ACHN (cell line): ENCODE results near the gene SUMO3.
A peak's percentile ranks its signal among the peaks of the same experiment; 100 is the strongest.

ENCODE experiments used
- DNase-seq: peaks from one replicate; pipeline ENCODE4 v3.0.0-alpha.2; 2015
- in situ Hi-C: cut with HindIII; loops from 2 replicates; pipeline ENCODE4 v1.10.0; 2017; ENCODE audit warnings: low sequenced_read_pairs, low pct_ligation_motif_present, low pct_unique_long_range_greater_than_20kb

SUMO3 gene

DNA sequence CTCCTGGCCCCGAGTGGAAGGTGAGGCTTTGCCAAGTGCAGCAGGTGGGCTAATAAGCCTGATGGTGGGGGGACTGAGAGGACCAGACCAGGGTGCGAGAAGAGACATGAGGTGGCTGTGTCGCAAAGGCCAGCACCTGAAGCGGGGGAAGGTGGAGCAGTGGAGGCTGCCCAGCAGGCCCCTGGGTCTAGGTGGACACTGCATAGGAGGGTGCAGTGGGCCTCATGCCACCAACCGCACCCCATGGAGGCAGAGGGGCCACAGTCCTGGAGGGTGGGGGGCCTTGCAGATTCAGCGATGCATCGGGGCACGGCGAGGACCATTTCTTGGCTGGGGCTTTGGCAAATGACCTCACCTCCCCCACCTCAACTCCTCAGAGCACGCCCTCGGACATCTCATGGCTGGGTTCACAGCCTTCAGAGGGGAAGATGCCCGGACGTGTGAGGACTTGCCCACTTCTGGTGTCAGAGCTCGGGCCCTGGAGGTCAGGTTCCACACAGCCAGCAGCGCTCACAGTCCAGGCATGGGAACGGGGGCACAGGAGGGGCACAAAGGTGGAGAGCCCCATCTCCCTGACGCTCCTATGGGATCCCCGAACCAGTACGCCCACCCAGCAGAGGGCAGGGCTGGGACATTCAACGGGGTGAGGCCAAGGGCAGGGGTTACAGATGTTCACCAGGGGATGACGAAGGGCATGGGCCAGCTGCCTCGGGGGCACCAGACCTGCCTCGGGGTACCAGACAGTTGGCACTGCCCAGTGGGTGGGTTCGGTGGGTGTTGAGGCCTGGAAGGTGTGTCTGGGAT is 51.6 kb downstream of the SUMO3 start:
- in situ Hi-C loops = no loop called here
- DNase-seq = no peak

DNA sequence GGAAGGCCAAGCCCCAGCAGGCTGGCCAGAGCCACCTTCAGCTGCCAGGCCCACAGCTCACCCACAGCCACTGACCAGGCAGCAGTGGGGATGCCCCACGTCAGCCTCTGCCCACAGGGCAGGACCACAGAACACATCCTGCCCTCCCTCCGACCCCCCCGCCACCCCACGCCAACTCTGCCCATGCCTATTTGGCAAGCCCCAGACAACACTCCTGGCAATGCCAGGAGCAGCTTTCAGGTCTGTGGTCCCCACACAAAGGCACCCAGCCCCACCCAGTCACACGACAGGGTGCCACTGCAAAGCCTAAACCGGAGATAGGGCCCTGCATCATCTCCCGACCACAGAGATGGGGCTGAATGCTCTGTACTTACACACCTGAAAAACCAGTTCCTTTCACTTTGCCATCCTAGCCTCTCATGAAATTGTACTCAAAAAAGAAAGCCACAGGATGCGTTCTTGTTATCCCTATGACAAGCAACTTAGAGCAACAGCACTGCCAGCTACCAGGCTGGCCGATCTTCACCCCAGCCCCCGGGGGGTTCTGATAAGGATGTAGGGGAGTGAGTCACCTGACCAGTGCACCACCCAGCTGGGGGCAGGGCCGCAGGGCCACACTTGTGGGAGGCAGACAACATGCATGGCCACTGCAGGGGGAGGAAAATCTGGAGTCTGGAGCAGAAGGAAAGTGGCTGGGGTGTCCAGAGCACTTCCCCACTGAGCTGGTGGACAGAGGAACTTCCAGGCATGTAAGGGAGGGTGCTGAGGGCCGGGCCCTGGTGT is 52.4 kb downstream of the SUMO3 start:
- peak; percentile 20 for DNase-seq
- in situ Hi-C loops = no loop called here

DNA sequence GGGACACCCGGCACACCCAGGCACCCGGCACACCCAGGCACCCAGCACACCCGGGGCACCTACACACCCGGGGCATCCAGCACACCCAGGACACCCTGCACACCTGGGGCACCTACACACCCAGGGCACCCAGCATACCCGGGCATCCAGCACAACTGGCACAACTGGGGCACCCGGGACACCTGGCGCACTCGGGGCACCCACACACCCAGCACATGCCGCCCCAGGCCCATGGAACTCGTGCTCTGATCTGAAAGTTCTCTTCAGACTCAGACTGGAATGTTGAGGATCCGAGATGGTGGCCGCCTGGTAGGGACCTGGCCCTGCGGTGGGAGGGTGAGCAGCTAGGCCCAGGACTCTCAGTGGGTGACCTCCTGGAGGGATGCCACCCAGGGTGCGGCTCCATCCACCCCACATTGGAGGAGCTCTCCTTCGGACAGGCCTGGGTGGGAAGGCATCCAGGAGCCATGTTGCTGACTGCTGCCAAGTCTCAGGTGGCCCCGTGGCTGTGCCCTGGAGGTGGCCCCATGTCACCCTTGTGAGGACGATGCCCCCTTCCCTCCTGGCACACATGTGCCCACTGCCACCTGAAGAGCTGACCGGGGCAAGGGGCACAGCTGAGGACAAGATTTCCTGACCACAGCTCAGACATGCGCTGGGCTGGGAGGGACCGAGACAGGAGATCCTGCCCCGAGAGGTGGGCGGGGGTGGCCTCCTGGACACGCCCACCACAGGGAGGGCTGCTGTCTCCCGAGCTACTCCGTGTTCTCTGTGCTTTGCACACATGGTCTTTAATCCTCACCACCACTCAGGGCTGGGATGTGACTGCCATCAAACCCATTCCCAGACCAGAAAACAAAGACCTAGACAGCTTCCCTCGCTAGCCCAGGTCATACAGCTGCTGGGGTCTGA is 53.3 kb downstream of the SUMO3 start:
- no peak for DNase-seq
- in situ Hi-C loops = no loop called here

DNA sequence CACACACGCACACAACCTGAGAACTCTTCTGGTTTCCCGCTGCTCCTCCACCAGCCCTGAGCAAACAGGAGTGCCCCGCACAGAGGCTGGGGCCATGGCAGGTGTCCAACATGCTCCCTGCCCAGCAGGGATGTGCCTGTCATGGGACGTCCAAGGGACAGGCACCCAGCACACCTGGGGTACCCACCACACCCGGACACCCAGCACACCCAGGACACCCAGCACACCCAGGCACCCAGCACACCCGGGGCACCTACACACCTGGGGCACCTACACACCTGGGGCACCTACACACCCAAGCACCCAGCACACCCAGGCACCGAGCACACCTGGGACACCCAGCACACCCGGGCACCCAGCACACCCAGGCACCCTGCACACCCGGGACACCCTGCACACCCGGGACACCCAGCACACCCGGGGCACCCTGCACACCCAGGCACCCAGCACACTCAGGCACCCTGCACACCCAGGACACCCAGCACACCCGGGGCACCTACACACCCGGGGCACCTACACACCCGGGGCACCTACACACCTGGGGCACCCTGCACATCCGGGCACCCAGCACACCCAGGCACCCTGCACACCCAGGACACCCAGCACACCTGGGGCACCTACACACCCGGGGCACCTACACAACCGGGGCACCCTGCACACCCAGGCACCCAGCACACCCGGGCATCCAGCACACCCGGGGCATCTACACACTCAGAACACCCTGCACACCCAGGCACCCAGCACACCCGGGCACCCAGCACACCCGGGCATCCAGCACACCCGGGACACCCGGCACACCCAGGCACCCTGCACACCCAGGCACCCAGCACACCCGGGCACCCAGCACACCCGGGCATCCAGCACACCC is 54.2 kb downstream of the SUMO3 start:
- DNase-seq = no peak
- in situ Hi-C loops = no loop called here

DNA sequence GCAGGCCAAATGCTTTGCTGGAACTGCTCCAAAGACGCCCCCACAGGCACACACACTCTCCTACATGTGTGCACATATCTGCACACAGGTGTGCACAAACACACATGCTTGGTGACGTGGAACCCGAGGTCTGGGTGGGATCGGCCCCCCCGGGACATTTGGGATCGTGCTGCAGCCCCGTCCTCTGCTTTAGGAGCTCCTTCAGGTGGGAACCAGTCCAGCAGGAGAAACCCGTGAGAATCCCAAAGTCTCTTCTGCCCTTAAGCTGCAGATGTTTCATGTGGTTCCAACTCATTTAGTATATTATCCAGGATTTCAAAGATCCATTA is 54.8 kb downstream of the SUMO3 start:
- no peak for DNase-seq
- in situ Hi-C loops = no loop called here

DNA sequence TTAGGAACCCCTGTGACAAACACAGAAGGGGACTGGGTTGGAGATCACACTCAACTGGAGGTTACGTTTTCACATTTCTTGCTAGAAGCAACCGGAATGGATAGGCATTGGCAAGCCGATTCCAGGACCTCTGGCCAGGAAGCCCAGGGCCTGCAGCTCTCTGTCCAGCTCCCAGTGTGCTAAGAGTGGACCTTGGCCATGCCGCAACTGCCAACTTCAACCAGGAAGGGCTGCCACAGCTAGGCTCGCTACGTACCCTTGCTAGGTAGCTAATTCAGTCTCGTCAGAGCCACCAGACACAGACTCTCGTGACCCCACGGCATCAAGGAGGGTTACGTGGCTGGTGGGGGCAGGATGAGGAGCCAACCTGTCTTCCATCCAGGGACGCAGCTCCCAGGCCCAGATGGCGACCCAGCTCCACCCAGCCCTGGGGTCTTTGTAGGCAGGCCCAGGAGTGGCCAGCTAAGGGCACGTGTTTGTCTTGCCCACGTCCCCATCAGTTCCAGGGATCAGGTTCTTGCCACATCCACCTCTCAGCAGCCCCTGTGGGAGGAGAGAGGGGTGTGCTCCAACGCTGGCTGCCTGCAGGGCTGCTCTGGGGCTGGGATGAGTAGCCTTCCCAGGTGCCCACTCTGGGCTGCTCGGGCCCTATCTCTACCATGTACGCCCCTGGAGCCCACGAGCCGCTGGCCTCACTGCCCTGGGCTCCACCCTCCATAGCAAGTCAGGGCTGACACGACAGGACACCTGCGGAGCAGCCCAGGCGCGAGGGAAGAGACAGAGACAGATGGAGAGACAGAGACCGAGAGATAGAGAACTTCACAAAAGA is 55.4 kb downstream of the SUMO3 start:
- DNase-seq = no peak
- in situ Hi-C loops = no loop called here

DNA sequence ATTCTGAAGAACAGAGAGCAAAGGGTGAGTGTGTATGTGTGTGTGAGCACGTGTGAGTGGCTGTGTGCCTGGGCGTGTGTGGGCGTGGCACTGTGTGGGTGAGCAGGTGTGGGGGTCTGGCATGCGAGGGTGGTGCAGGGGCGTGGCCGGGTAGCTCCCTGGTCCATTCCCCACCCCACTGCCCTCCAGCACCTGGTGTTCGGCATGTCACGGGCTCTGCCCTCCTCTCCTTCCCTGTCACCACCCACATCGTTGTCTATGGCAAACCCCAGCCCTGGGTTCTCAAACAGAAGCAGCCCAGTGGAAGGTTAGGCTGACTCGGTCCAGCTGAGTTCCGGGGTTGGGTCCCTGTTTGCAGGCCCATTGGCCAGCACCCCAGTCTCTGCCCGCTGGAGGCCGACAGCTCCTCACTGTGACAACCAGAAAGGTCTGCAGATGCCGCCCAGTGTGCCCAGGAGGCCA is 56.1 kb downstream of the SUMO3 start:
- in situ Hi-C loops = no loop called here
- no peak for DNase-seq

DNA sequence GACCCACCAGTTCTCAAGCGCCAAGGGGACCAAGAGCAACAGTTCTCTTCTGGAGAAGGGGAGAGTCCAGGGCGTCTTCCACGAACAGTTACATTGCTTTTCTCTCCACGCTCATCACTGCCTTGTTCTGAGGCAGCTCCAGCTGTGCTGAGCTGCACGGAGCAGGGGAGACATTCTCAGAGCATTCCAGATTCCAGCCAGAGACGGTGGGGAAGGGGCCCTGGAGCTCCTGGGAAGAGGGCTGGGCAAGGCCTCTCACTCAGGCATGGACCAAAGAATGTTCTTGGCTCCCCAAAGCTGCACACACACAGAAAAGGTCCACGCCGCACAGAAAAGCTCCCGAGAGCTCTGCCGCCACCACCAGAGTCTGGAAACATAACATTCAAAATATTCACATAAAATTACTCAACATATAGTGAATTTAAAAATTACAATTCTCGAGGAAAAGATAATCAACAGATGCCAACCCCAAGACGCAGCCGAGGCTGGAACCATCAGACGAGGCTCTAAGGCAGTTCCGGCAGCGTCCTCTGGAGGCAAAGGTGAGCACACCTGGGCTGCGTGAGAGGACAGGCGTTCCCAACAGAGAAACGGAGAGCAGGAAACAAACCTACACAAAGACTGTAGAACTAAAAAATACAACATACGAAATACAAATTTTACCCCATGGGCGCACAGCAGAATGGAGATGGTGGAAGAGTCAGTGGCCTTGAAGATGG is 56.7 kb downstream of the SUMO3 start:
- DNase-seq = no peak
- in situ Hi-C loops = no loop called here

DNA sequence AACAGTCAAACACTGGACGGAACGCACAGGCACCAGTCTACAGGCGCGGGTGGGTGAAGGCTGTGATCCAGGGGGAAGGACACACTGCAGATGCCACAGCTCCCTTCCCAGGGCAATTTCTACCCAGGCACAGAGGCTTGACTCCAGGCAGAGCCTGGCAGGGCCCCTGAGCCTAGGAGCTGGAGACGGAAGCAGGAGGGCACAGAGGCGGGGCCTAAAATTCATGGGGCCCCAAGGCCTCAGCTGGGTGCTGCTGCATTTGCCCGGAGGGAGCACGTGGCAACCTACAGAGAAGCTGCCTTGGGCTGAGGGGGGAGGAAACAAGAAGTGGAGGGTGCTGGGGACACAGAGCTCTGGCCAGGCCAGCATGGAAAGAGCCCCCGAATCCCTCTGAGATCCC is 57.5 kb downstream of the SUMO3 start:
- in situ Hi-C loops = no loop called here
- DNase-seq = no peak

DNA sequence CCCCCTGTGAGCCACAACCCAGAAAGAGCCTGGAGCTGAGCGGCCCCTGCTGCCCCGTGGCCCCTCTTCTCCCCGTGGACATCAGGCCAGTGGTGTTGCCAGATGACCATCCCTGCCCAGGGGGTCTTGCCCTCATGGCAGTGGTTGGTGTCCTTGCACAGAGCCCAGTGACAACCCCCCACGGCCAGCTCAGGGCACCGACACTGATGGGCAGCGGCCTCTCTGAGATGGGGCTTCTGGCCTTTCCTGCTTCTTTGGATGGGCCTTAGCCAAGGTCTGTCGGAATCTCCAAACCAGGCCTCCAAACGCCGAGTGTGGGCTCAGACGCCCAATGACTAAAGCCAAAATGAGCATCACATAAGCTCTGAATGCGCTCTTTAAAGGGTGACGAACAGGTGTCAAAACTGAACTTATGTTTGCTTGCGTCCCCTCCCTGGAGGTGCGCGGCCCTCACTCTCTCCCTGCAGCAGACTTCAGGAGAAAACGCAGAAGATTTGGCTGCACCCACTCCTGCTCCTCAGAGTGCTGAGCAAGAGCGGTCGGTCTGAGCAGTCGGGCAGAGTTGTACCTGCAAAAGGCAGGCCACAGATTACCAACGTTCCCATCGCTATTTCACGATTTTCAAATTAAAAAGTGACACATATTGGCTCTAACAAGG is 58.1 kb downstream of the SUMO3 start:
- in situ Hi-C loops = no loop called here
- no peak for DNase-seq

DNA sequence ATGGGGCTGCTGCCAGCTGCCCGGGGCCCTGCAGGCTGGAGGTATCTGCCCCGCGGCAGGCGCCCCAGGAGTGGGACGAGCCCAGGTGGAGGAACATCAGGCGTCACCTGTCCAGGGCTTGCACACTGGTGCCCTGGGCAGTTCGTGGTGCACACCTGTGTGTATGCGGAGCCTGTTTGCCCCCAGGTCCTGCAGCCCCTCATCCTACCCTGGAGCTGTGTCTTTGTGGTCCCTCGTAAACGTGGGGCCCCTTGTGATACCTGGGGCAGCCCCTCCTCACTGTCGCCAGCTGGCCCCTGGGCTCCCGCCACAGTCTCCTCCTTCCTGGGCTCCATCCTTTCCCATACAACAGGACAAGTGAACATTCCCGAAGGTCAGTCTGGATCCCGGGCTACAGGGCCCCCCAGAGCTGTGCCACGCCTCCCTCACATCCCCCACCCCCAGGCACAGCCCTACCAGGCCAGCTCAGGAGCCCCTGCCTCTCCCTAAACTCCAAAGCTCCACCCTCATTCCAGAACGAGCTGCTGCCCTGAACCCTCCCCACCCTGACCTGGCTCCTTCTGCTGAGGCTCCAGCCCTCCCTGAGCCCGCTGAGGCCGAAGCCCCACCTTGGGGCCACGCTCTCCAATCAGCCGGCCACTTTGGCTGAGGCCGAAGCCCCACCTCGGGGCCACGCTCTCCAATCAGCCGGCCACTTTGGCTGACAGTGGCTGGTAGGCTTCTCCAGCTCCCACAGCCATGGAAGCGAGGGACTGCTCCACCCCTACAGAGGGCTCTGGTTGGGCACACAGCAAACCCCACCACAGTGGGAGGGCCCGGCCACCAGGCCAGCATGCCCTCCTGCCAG is 58.9 kb downstream of the SUMO3 start:
- in situ Hi-C loops = no loop called here
- no peak for DNase-seq

DNA sequence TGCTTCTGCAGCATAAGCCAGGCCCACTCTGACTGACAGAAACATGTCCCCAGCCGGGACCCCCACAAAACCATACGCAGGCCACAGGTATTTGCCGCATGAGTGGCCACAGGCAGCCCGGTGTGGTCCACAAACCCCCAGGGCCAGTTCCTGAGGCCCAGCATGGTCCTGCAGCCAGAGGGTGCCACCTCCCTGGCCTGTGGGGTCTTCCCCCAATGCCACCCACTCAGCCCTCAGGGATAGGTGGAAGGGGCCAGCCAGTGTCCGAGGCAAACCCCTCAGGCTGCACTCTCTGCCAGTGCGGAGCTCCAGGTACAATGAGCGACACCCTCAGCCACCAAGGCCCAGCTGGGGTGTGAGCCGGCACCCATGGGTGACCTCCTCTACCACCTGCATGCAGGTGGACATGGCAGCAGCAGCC is 59.7 kb downstream of the SUMO3 start:
- DNase-seq = no peak
- in situ Hi-C loops = no loop called here

DNA sequence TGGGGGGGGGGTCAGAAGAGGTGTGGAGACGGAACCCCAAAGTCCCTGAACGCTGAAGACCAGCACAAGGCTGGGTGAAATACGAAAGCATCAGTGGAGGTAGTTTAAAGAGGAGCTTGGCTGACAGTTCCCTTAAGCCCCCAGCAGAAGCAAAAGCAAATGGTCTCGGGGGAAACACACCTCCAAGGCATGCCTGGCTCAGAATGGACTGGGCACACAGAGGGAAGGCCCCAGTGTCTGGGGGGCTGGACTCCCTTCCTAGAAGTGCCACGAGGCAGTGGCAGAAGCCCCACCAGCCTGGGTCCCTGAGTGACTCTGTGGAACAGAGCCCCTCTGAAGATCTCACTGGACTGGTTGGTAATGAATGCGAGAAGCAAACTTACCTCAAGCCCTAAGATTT is 60.1 kb downstream of the SUMO3 start:
- no peak for DNase-seq
- in situ Hi-C loops = no loop called here

DNA sequence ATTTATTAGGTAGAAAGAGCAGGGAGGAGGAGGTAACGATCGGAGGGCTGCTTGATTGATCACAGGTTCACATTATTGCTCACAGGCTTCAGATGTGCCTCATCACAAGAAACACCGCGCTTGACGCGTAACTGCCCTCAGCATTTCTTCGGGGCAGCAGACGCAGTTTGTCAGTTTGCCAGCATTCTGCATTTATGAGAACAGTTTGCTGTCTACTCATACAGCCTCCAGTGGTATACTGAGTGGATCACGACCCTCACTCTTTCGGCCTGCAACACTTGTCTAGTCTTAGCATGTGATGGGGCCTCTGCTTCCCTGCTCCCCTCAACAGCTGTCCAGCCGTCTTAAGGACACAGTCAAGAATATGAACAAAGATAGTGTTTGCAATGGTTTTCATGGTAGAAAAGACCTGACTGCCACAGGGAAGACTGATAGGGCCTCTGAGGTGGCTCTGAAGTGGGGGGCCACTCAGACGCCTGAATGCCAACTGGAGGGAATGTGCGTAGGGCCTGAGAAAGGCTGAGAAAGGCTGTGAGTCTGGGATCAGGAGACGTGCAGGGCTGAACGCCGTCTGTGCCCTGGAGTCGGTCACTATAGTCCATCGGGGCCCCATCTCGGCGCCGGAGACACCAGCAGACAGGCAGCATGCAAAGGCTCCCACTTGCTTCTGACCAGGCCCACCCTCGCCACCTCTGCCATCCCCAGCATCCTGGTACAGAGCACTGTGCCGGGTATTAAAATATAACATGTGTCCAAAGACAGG is 61.3 kb downstream of the SUMO3 start:
- no peak for DNase-seq
- in situ Hi-C loops = no loop called here
